Endodermal cell (in vitro differentiated cells): ENCODE results near the gene ALDH7A1. TPM values are rescaled to one million over a fixed set of nuclear protein-coding genes. Genes with fewer than 3 reads are reported as not detected.
A peak's percentile ranks its signal among the peaks of the same experiment; 100 is the strongest.

Experiments
- DNase-seq: peaks from one replicate; pipeline ENCODE4 v3.0.0-alpha.2; 2017
- H3K27ac ChIP-seq: 2 replicates; pipeline ENCODE4 v1.5.1; 2013; ENCODE audit warnings: mild to moderate bottlenecking, low read depth, low read length, moderate library complexity
- H3K27me3 ChIP-seq: 2 replicates; pipeline ENCODE4 v1.6.1; 2013; ENCODE audit warnings: mild to moderate bottlenecking, low read length, moderate library complexity; ENCODE audit not compliant: insufficient read depth, control insufficient read depth, poor library complexity, severe bottlenecking
- H3K36me3 ChIP-seq: 2 replicates; pipeline ENCODE4 v1.7.0; 2013; ENCODE audit warnings: mild to moderate bottlenecking, low read length, moderate library complexity; ENCODE audit not compliant: control insufficient read depth, insufficient read depth
- H3K4me1 ChIP-seq: one replicate; pipeline ENCODE4 v1.7.0; 2013; ENCODE audit warnings: low read length; ENCODE audit not compliant: control insufficient read depth, insufficient read depth
- H3K4me3 ChIP-seq: 2 replicates; pipeline ENCODE4 v1.5.1; 2013; ENCODE audit warnings: mild to moderate bottlenecking, low read length, moderate library complexity
- H3K9ac ChIP-seq: 2 replicates; pipeline ENCODE4 v1.6.1; 2013; ENCODE audit warnings: mild to moderate bottlenecking, low read length, moderate library complexity; ENCODE audit not compliant: poor library complexity, severe bottlenecking; ENCODE audit errors: extremely low read depth
- H3K9me3 ChIP-seq: 2 replicates; pipeline ENCODE4 v1.6.1; 2013; ENCODE audit warnings: mild to moderate bottlenecking, low read length, moderate library complexity; ENCODE audit not compliant: control insufficient read depth
- H3K27ac Mint-ChIP-seq: 2 replicates; pipeline ENCODE4 v1.8.0; 2020; ENCODE audit warnings: mixed read lengths
- H3K27me3 Mint-ChIP-seq: 2 replicates; pipeline ENCODE4 v1.8.0; 2021; ENCODE audit warnings: mild to moderate bottlenecking, mixed read lengths; ENCODE audit not compliant: insufficient read depth
- H3K36me3 Mint-ChIP-seq: 2 replicates; pipeline ENCODE4 v1.8.0; 2020; ENCODE audit warnings: low read depth, mixed read lengths
- H3K4me1 Mint-ChIP-seq: 2 replicates; pipeline ENCODE4 v1.8.0; 2020; ENCODE audit warnings: mixed read lengths
- H3K4me3 Mint-ChIP-seq: 2 replicates; pipeline ENCODE4 v1.8.0; 2020; ENCODE audit warnings: mild to moderate bottlenecking, moderate library complexity, mixed read lengths
- H3K9me3 Mint-ChIP-seq: 2 replicates; pipeline ENCODE4 v1.8.0; 2020; ENCODE audit warnings: mild to moderate bottlenecking, mixed read lengths
- CTCF ChIP-seq: fragments of 200-600 bp; sonication (generic); conservative IDR thresholded peaks from 2 replicates; pipeline ENCODE4 v1.5.0; 2021; ENCODE audit warnings: antibody characterized with exemption, mild to moderate bottlenecking
- WGBS, 2 experiments: methylation state at CpG; one replicate each; pipeline versions ENCODE4 v1.1.5 to v1.1.7; 2013; ENCODE audit warnings: missing lambda C conversion rate in 2 of 2, mixed read lengths in 1 of 2; ENCODE audit not compliant: insufficient coverage in 1 of 2, insufficient read length in 1 of 2; 5-methylcytosine and 5-hydroxymethylcytosine counted together
- long read RNA-seq, 4 experiments: library from polyadenylated mRNA in 2 of 4; library from RNA in 1 of 4; library from capped mRNA in 1 of 4; stranded (forward) in 3 of 4; unstranded in 1 of 4; transcript quantifications; one replicate each; pipeline ENCODE4 v2.0.0, GENCODE V29; 2020 to 2021; ENCODE audit warnings: inconsistent platforms in 1 of 4
- polyA plus RNA-seq, 2 experiments: library from polyadenylated mRNA; stranded (reverse); fragments of 50-300 nt; gene quantifications; one replicate each; pipeline ENCODE4 v1.2.3, GENCODE V29; 2013
- total RNA-seq, 2 donors: library from RNA; stranded (reverse); fragmentation: NEBNext Ultra II Directional in 1 of 2; extraction: Animal tissue kit (Norgen Biotek cat#: 25700) in 1 of 2; gene quantifications; 2 replicates in 1 of 2; 3 replicates in 1 of 2; pipeline ENCODE4 v1.2.1, GENCODE V29; 2021

ALDH7A1 gene
- total RNA-seq, result 100 to 1,000 TPM; 133 to 192 TPM
- 127 TPM for polyA plus RNA-seq (2013, experiment 1 of 2)
- polyA plus RNA-seq (2013, experiment 2 of 2), result 108 TPM
- long read RNA-seq, experiment 1, full-length matches to known transcripts, result 21 of 64 reads
- long read RNA-seq, experiment 1, partial matches to known transcripts, result 18 of 64 reads
- long read RNA-seq, experiment 1, other reads (novel, unspliced or antisense), result 25 of 64 reads
- long read RNA-seq, experiment 2, full-length matches to known transcripts, result 121 of 136 reads
- long read RNA-seq, experiment 2, partial matches to known transcripts, result 7 of 136 reads
- long read RNA-seq, experiment 2, other reads (novel, unspliced or antisense), result 8 of 136 reads
- long read RNA-seq, experiment 3, full-length matches to known transcripts, result 333 of 355 reads
- long read RNA-seq, experiment 3, partial matches to known transcripts, result 9 of 355 reads
- long read RNA-seq, experiment 3, other reads (novel, unspliced or antisense), result 13 of 355 reads
- long read RNA-seq, experiment 4, full-length matches to known transcripts, result 284 of 413 reads
- long read RNA-seq, experiment 4, partial matches to known transcripts, result 79 of 413 reads
- long read RNA-seq, experiment 4, other reads (novel, unspliced or antisense), result 50 of 413 reads

- H3K4me1 ChIP-seq, result no peaks in the 10 kb centered on the region
- H3K4me3 ChIP-seq, result peak within 1 kb of the TSS; percentile 93
- WGBS, 2 experiments, result 1% methylated on average over 14 to 44 of the region's 44 CpGs
- H3K9me3 ChIP-seq, result peaks cover 20% of the 10 kb centered on the region
- peaks cover 32% of the 10 kb centered on the region for H3K36me3 Mint-ChIP-seq
- DNase-seq, result peak; percentile 99
- peak within 1 kb of the TSS; percentile 97 for H3K27ac ChIP-seq
- no peaks in the 10 kb centered on the region for H3K27me3 ChIP-seq
- H3K4me1 Mint-ChIP-seq, result peaks cover 18% of the 10 kb centered on the region
- peaks cover 17% of the 10 kb centered on the region for H3K9me3 Mint-ChIP-seq
- peak within 1 kb of the TSS; percentile 99 for H3K27ac Mint-ChIP-seq
- H3K9ac ChIP-seq, result peak within 1 kb of the TSS; percentile 78
- TF ChIP-seq CTCF, result peak; percentile 68
- peak within 1 kb of the TSS; percentile 89 for H3K4me3 Mint-ChIP-seq
- no peaks in the 10 kb centered on the region for H3K27me3 Mint-ChIP-seq
- peaks cover 26% of the 10 kb centered on the region for H3K36me3 ChIP-seq
These were observed at the start of gene ALDH7A1 for GRCh38 chr5:126594748-126595485. Gene ALDH7A1 (minus strand): TSS chr5:126595219. CDS start chr5:126595198, 21 bp downstream.

- H3K9ac ChIP-seq, result no peak overlapping the region
- H3K4me3 ChIP-seq, result no peak overlapping the region
- no peaks in the 10 kb centered on the region for H3K27me3 Mint-ChIP-seq
- H3K27me3 ChIP-seq, result no peaks in the 10 kb centered on the region
- H3K36me3 Mint-ChIP-seq, result peaks cover 5% of the 10 kb centered on the region
- peaks cover 22% of the 10 kb centered on the region for H3K9me3 Mint-ChIP-seq
- H3K4me1 Mint-ChIP-seq, result no peaks in the 10 kb centered on the region
- DNase-seq, result no peak
- WGBS, 2 experiments, result 95 to 100% methylated on average over 4 to 5 of the region's 5 CpGs
- H3K27ac Mint-ChIP-seq, result no peak overlapping the region
- peaks cover 16% of the 10 kb centered on the region for H3K9me3 ChIP-seq
- H3K4me3 Mint-ChIP-seq, result no peak overlapping the region
- TF ChIP-seq CTCF, result no peak
- H3K27ac ChIP-seq, result no peak overlapping the region
- no peaks in the 10 kb centered on the region for H3K36me3 ChIP-seq
- H3K4me1 ChIP-seq, result no peaks in the 10 kb centered on the region
These were observed 46.4 kb upstream of the ALDH7A1 start for GRCh38 chr5:126641387-126641786.

- Mint-ChIP-seq H3K36me3 (peaks cover 5% of the 10 kb centered on the region), H3K27me3 (no peaks in the 10 kb centered on the region), H3K4me3 (no peak overlapping the region), H3K27ac (no peak overlapping the region), H3K4me1 (no peaks in the 10 kb centered on the region), H3K9me3 (peaks cover 20% of the 10 kb centered on the region)
- Histone ChIP-seq H3K9me3 (peaks cover 15% of the 10 kb centered on the region), H3K9ac (no peak overlapping the region), H3K27ac (no peak overlapping the region), H3K4me1 (no peaks in the 10 kb centered on the region), H3K36me3 (no peaks in the 10 kb centered on the region), H3K4me3 (no peak overlapping the region), H3K27me3 (no peaks in the 10 kb centered on the region)
- no peak for TF ChIP-seq CTCF
- DNase-seq, result no peak
- 90% methylated on average over 1 of the region's 1 CpG; no CpG with 5 or more reads in 1 of the 2 experiments for WGBS, 2 experiments
These were observed 45.8 kb upstream of the ALDH7A1 start for GRCh38 chr5:126640866-126641265.
